A549 (cell line): ENCODE results near the gene RCOR3.

Source experiments
- CEBPB ChIP-seq, 2 experiments: fragments of >200 bp in 1 of 2; sonication (Bioruptor Twin) in 1 of 2; formaldehyde crosslinking in 1 of 2; IDR thresholded peaks; 2 replicates each; pipeline ENCODE4 v1.6.1; 2012 to 2016
- EP300 ChIP-seq, 2 experiments: fragments of >200 bp; sonication (Bioruptor Twin); formaldehyde crosslinking; IDR thresholded peaks; 2 replicates in 1 of 2; 3 replicates in 1 of 2; pipeline ENCODE4 v1.6.1; 2016 to 2017
- FOSB ChIP-seq: fragments of 250-450 bp; sonication (Bioruptor Pico); IDR thresholded peaks from 2 replicates; pipeline ENCODE4 v1.5.0; 2020; ENCODE audit warnings: mild to moderate bottlenecking, moderate library complexity
- HDAC2 ChIP-seq: fragments of 200-600 bp; sonication (generic); IDR thresholded peaks from 2 replicates; pipeline ENCODE4 v1.6.1; 2016
- PHF8 ChIP-seq: fragments of 200-600 bp; sonication (generic); IDR thresholded peaks from 2 replicates; pipeline ENCODE4 v1.6.1; 2016; ENCODE audit warnings: low read depth, mild to moderate bottlenecking, antibody characterized with exemption, moderate library complexity, borderline replicate concordance
- POLR2A ChIP-seq: IDR thresholded peaks from 2 replicates; pipeline ENCODE4 v1.6.1; 2012; ENCODE audit warnings: mild to moderate bottlenecking, low read length
- POLR2AphosphoS2 ChIP-seq: conservative IDR thresholded peaks from 2 replicates; pipeline ENCODE4 v1.6.1; 2012; ENCODE audit warnings: low read length, improper control_type of control experiment, inconsistent platforms
- RCOR1 ChIP-seq: fragments of 150-350 bp; IDR thresholded peaks from 2 replicates; pipeline ENCODE4 v1.6.1; 2014; ENCODE audit warnings: antibody characterized with exemption, low read length, low read depth
- TF ChIP-seq, protein P1 (sequence below): IDR thresholded peaks from 2 replicates; pipeline ENCODE4 v1.6.1; 2012

DNA sequence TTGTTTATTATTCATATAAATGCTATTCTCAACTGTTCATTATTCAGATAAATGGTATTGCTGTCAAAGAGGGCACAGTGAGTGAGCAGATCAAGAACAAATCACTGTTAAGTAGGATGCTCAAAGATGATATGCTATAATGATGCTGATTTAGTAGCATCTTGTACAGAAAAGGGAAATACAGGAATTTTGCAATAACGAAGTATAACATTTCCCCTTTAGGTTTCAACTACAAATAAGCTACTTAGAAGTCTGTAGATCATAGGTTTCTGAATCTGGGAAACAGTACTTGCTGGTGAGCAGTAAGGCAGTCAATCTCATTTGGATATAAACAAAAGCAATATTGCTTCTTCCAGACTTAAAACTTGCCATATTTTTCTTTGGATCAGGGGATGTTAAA lies 27.3 kb upstream of the RCOR3 start:
- no peak for TF ChIP-seq RCOR1
- TF ChIP-seq HDAC2 = no peak
- no peak for TF ChIP-seq PHF8
- TF ChIP-seq EP300 (IDR thresholded peaks at IDR 0.05) = no peak
- no peak for TF ChIP-seq POLR2A
- TF ChIP-seq FOSB = no peak
- TF ChIP-seq, protein P1, sequence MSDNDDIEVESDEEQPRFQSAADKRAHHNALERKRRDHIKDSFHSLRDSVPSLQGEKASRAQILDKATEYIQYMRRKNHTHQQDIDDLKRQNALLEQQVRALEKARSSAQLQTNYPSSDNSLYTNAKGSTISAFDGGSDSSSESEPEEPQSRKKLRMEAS = no peak
- TF ChIP-seq POLR2AphosphoS2 = no peak
- TF ChIP-seq CEBPB (IDR thresholded peaks at IDR 0.05) = no peak
